ENCODE results near the gene TM7SF3.

- TF ChIP-seq CTCF (IDR thresholded peaks at IDR 0.05), result no peak
- no peak for TF ChIP-seq EP300 (IDR thresholded peaks at IDR 0.05)
These were observed 18.5 kb downstream of the TM7SF3 start for GRCh38 chr12:26995706-26996105.

All from tibial nerve (tissue), 4 donors.